RCC 7860 (cell line): ENCODE results near the gene FAT2.

Experiments used
- DNase-seq: peaks from one replicate; pipeline ENCODE4 v3.0.0-alpha.2; 2015; ENCODE audit warnings: low spot score
- FAIRE-seq: peaks from 2 replicates; lab custom pipeline; 2012; peaks lifted over from hg19 to GRCh38; lab: Jason Lieb, UNC

FAT2 gene

GRCh38 chr5:151591144-151591819, at the start of gene FAT2:
Gene FAT2 (minus strand): TSS chr5:151591331. CDS start chr5:151568931, 22,400 bp downstream.
- DNase-seq, result no peak
- no peak for FAIRE-seq

GRCh38 chr5:151638619-151639018, 47.5 kb upstream of the FAT2 start:
- DNase-seq (no peak), FAIRE-seq (no peak)

- FAIRE-seq (no peak), DNase-seq (no peak)
These were observed 46.5 kb upstream of the FAT2 start for GRCh38 chr5:151637676-151638075.

- no peak for DNase-seq
- FAIRE-seq, result no peak
These were observed 42.8 kb upstream of the FAT2 start for GRCh38 chr5:151633892-151634291.

GRCh38 chr5:151632941-151633340, 41.8 kb upstream of the FAT2 start:
- DNase-seq, result no peak
- FAIRE-seq, result no peak

- FAIRE-seq (no peak), DNase-seq (no peak)
These were observed 41.4 kb upstream of the FAT2 start for GRCh38 chr5:151632524-151632923.

- FAIRE-seq (no peak), DNase-seq (no peak)
These were observed 40.8 kb upstream of the FAT2 start for GRCh38 chr5:151631941-151632340.

- DNase-seq, result no peak
- no peak for FAIRE-seq
These were observed 39.0 kb upstream of the FAT2 start for GRCh38 chr5:151630088-151630487.

- DNase-seq, result no peak
- no peak for FAIRE-seq
These were observed 37.1 kb upstream of the FAT2 start for GRCh38 chr5:151628112-151628823.

- FAIRE-seq (no peak), DNase-seq (no peak)
These were observed 36.5 kb upstream of the FAT2 start for GRCh38 chr5:151627650-151628049.

- FAIRE-seq (no peak), DNase-seq (no peak)
These were observed 34.2 kb upstream of the FAT2 start for GRCh38 chr5:151625285-151625684.

GRCh38 chr5:151624476-151624875, 33.3 kb upstream of the FAT2 start:
- DNase-seq, result no peak
- FAIRE-seq, result no peak

- DNase-seq, result no peak
- FAIRE-seq, result no peak
These were observed 31.4 kb upstream of the FAT2 start for GRCh38 chr5:151622367-151623088.

- DNase-seq (no peak), FAIRE-seq (no peak)
These were observed 29.3 kb upstream of the FAT2 start for GRCh38 chr5:151620461-151620840.

GRCh38 chr5:151619812-151620460, 28.8 kb upstream of the FAT2 start:
- FAIRE-seq (no peak), DNase-seq (no peak)

- DNase-seq (no peak), FAIRE-seq (no peak)
These were observed 27.8 kb upstream of the FAT2 start for GRCh38 chr5:151618907-151619306.

- no peak for FAIRE-seq
- no peak for DNase-seq
These were observed 26.9 kb upstream of the FAT2 start for GRCh38 chr5:151617841-151618710.

- FAIRE-seq (no peak), DNase-seq (no peak)
These were observed 26.3 kb upstream of the FAT2 start for GRCh38 chr5:151617383-151617840.

GRCh38 chr5:151615431-151615830, 24.3 kb upstream of the FAT2 start:
- FAIRE-seq (no peak), DNase-seq (no peak)

GRCh38 chr5:151614565-151614964, 23.4 kb upstream of the FAT2 start:
- no peak for DNase-seq
- FAIRE-seq, result no peak
